Activated CD8-positive, alpha-beta memory T cell treated with anti-CD3 and anti-CD28 coated beads for 24 hours (primary cell): ENCODE data around the gene PDE4D.

ENCODE experiments used
- DNase-seq: peaks from one replicate; pipeline ENCODE4 v3.0.0-alpha.2; 2020

Gene PDE4D

GRCh38 chr5:59042201-59043055 is 851.1 kb downstream of the PDE4D start:
- no peak for DNase-seq

DNA sequence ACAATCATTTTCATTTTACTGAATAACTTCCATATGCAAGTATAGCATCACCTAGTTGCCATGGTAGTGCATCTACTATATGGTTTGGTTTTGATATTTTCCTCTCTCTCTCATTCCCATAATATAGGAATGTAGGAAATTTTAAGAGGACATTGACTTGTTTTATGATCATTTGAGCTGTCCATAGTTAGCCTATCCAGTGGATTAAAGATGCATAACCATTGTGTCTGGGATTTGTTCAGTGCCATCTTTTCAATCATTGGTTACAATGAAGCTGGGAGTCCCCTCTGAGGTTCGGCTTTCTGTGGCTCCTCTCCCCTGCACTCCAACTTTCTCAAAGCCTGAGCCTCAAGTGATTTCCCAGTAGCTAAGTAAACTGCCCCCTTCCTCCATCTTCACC is 852.2 kb downstream of the PDE4D start:
- DNase-seq = no peak

GRCh38 chr5:59040804-59041201 is 852.7 kb downstream of the PDE4D start:
- no peak for DNase-seq

DNA sequence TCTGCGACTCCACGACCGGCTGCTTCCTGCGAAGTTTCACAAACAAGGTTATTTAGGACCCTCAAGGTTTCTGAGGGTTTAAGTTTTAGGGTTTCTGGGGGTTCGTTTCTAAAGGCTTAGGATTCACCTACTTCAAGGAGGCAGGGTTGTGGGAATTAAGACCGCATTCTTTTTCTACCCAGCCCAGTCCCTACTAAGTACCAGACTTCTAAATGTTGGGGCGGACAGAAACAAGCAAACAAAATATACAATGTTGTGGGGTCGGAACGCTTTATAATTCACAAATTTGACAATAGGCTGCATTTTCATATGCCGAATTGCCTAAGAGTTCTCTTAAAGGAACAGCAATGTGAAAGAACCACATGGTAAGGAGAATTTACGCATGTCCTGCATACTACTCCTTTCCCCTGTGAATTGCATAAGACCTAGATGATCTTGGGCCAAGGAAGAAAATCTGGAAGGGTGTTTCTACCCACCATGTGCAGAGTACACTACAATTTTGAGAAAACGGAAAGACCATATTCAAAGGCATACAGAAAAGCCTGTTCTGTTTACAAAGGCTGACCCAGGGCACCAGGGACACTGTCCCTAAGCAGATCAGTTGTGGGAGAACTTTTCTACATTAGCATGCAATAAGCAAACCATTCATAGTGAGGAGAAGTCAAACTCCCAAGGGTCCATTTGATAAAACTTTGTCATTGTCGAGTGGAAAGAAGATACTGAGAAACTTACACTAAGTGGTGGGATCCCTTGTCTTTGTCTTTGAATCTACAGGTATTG is 853.3 kb downstream of the PDE4D start:
- no peak for DNase-seq

- peak; percentile 94 for DNase-seq
Measured at GRCh38 chr5:59039296-59040023, 854.1 kb downstream of the PDE4D start.

- no peak for DNase-seq
Measured at GRCh38 chr5:59038798-59039295, 854.7 kb downstream of the PDE4D start.

- DNase-seq = no peak
Measured at GRCh38 chr5:59037941-59038797, 855.4 kb downstream of the PDE4D start.

DNA sequence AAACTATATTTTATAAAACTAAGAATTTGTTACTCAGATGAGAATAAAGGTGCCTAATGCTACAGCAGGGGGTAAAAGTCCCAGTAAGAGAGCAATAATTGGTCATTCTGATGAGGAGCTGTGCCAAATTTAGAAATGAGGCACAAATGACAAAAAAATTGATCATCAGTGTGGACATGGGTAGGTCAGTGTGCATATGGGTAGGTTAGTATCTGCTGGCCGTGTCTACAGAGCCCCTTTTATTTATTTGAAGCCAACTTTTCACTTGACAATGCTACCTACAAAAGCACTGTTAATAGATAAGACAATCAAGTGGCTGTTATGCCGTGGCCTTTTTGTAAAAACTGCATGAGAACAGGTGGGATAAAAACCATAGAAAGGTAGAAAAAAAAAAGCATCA is 856.1 kb downstream of the PDE4D start:
- DNase-seq = no peak

DNA sequence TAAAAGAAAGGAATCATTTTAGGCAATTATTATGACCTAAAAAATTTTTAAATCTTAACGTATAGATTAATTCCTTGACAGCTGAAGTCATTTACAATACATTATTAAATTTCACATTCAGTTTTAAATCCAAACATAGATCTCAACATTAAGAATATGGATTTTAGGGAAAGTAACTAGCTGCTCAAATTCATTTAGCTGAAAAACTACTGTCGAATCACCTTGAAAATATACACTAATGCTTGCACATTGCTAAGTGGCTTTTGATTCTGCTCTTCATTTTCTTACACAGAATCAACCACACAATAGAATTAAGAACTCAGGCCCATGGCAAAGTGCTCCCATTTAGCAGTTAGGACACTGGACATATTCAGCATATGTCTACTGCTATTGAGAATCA is 856.5 kb downstream of the PDE4D start:
- DNase-seq = no peak

- DNase-seq = no peak
Measured at GRCh38 chr5:59036274-59036961, 857.1 kb downstream of the PDE4D start.

GRCh38 chr5:59035681-59036080 is 857.8 kb downstream of the PDE4D start:
- no peak for DNase-seq

DNA sequence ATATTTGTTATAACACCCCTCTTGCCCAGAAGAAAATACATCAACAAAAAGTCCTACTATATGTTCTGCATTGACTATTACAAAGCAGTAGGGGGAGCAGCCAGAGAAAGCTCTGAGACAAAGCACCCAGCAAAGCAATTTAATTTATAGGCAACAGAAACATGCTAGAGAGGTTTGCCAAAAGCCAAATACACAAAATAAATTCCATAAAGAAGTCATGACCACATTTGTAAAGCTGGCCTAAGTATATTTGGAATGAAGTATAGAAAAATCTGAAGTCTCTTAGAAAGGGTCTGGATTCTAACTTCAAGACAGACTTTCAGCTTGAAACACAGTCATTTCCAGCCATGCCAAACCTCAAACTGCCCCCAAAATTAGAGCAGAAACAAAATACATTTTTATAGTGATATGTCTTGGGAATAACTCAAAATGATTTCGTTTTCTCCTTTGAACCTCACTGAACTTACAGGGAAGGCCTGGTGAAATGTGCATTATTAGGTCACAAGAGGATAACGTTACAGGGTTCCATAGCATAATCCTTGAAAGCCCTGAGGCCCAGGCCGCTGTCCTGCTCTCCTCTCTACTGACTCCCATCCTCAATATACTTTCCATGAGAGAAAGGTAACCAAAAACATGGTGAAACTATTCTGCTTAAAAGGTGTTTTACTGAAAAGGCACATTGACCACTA is 858.9 kb downstream of the PDE4D start:
- DNase-seq = no peak

- DNase-seq = no peak
Measured at GRCh38 chr5:59027145-59027907, 866.2 kb downstream of the PDE4D start.

DNA sequence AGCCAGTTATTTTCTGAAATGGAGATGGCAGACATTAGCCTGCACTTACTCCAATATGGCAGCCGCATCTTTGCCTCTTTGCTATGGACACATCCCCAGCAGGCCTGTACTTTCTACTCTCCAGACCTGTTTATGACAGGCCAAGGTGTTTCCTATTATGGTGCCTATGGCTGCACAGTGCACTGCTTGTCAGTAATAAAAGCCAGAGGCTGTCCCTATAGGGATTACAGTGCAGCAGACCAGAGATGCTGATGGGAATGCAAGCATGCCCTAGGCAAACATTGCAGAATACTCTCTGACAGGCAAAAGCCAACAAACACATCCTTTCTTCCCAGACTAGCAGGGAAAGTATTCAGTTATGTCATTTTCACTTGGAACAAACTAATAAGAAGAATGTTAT is 867.8 kb downstream of the PDE4D start:
- DNase-seq = no peak

DNA sequence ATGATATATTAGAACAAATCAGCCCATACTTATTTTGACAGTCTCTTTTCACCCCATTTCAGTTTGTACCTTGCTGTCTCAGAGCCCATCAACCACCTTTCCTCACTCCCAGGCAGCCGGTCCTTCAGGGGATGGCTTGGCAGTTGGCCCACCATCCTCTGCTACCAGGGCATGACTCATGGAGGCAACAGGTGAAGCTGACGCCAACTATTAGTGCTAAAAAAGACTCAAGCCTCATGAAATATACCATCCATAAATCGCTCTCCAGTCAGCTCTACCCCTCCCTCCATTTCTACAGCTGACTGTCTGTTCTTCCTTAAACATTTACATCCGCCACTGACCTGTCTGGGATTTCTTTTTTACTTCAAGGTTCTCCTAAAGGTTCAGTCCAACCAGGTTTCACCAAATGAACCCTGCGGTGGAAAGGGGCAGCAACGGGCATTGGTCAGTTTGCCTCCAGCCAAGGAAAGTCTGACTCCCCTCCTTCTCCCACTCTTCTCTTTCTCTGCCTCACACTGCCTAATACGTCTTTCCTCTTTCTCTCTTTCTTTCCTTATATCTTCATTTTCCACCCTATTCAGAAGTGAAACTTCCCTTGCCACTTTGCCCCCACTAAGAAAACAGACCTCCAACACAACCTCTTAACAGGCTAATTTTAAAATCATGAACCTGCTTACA is 871.5 kb downstream of the PDE4D start:
- DNase-seq = no peak

DNA sequence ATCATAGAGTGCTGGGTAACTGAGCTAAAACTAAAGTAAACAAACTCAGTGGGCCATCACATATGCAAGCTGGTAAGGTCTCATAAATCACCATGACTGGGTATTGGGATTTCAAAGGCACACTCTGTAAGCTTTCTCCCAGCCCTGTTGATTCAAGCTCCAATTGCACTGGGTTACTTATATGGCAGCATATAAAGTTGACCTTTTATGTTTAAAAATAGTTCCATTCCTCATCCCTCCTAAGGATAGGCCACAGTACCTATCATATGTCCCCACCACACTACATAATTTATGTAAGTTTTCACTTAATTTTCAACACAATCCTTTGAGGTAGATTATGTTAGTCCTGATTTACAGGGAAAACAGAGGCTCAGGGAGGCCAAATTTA is 872.2 kb downstream of the PDE4D start:
- DNase-seq = no peak

- DNase-seq = no peak
Measured at GRCh38 chr5:59020611-59021285, 872.8 kb downstream of the PDE4D start.

GRCh38 chr5:59019078-59019477 is 874.4 kb downstream of the PDE4D start:
- DNase-seq = no peak

DNA sequence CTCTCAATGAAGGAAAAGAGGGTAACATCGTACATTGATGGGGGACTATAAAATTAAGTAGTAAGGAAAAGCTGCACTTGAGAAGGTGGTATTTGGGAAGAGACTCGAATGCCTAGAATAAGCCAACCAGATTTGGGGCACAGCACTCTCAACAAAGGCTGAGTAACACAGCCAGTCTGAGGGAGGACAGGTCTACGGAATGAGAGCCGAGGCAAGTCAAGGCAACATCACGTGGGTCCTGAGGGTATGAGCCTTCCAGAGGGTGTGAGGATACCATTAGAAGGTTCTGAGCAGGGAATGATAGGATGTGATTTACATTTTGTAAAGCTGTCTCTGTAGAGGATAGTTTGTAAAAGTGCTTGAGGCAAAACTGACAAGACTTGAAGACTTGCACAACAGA is 876.6 kb downstream of the PDE4D start:
- no peak for DNase-seq
